ENCODE measurements around the gene NLRP3. TPM values are rescaled to one million over a fixed set of nuclear protein-coding genes. Genes with fewer than 3 reads are reported as not detected.

NLRP3 gene
- total RNA-seq, 1 donor from 2014 or later: 0.70 TPM

DNA sequence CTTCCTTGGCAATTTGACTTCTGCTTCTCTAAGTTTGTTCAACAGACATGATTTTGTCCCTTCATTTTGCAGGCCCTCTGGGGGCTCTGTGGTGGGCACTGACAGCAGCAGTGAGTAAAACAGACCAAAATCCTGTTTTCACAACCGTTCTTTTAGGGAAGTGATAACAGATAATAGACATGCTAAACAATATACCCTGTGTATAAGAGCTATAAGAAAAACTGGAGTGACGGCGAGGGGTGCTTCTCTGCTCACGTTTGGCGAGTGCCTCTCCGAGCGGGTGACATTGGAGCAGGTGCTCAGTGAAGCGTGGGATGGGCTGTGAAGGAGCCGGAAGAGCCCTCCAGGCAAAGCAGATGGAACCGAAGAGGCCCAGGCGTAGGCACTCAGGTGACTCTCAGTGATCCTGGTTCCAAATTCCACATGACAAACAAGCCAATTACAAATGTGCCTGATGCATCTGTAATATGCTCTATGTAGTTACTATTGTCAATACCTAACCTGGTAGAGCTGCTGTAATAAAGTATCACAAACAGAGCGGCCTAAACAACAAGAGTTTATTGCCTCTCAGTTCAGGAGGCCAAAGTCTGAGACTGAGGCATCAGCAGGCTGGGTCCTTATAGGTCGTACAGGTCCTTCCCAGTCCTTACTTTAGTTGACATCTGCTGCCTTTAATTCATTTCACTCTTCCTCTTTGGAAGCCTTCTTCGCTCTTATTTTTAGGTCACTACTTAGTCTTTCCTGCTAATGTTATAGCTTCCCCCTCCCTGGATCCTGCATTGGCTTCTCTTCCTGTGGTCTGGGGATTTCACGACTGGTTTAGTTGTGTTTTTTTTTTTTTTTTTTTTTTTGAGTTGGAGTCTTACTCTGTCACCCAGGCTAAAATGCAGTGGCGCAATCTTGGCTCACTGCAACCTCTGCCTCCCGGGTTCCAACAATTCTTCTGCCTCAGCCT lies 21.9 kb downstream of the NLRP3 start:
- DNase-seq (ENCODE audit: low read depth): no peak

GRCh38 chr1:247440001-247440620 lies 24.1 kb downstream of the NLRP3 start:
- DNase-seq (ENCODE audit: low read depth): no peak

- DNase-seq (ENCODE audit: low read depth): no peak
Observed at GRCh38 chr1:247441606-247442005, 25.6 kb downstream of the NLRP3 start.

GRCh38 chr1:247442164-247442563 lies 26.2 kb downstream of the NLRP3 start:
- no peak for DNase-seq (ENCODE audit: low read depth)

DNA sequence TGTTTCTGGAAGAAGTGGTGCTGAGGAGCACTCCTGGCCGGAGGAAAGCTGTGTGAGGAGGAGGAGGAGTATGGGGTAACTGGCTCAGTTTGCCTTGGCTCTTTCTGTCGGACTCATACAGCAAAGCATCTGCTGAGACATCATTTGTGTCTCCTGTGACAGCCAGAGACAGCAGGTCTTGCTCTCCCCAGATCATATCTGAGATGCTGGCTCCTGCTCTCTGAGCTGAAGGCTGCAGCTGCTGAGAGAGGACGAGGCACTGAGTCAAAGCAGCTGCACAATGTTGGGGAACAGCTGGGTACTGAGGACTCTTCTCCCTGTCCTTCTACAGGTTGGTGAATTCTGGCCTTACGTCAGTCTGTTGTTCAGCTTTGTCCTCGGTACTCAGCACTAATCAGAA lies 27.7 kb downstream of the NLRP3 start:
- no peak for DNase-seq (ENCODE audit: low read depth)

DNA sequence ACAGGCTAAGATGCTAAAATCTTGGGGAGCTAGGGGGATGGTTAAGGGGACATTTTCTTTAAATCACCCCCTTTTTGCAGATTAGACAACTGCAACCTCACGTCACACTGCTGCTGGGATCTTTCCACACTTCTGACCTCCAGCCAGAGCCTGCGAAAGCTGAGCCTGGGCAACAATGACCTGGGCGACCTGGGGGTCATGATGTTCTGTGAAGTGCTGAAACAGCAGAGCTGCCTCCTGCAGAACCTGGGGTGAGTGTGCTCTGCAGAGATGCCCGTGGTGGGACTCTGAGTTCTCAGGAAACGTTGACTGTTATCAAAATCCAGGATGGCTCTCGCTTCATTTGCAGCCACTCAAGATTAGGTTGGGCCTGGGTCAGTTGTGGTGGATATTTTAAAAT lies 28.6 kb downstream of the NLRP3 start:
- DNase-seq (ENCODE audit: low read depth): no peak

DNA sequence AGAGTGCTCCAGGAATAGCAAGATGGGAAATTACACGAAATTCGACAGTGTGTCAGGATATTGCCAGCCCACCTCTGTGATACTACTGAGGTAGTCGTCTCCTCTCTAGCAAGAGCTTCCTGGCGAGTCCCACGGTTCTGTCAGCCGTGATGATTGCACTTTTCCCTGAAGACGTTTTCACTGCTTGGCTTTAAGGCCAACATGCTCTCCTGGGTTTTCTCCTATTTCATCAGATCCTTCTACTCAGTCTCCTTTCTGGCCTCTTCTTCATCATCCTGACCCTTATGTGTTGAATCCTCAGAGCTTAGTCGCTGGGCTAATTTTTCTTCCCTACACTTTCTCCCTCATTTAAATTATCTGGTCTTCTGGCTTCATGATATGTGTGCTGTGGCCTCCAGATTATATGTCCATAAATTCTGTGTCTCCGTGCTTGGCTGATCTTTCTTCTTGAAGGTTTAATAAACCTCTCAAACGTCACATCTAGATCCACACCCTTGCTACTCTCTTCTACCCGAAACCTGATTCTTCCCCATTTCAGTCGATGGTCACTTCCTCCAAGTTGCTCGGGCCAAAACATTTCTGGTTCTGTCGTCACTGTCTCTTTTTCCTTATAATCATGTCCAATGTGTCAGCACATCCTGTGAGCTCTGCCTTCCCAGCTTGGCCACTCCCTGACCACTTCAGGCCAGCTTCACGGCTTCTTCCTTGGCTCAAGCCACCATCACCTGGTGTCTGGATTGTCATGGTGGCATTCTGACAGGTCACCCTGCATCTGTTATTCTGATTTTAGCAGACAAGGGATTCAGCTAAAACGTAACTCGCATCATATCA lies 29.8 kb downstream of the NLRP3 start:
- no peak for DNase-seq (ENCODE audit: low read depth)

GRCh38 chr1:247447162-247447909 lies 31.4 kb downstream of the NLRP3 start:
- no peak for DNase-seq (ENCODE audit: low read depth)

DNA sequence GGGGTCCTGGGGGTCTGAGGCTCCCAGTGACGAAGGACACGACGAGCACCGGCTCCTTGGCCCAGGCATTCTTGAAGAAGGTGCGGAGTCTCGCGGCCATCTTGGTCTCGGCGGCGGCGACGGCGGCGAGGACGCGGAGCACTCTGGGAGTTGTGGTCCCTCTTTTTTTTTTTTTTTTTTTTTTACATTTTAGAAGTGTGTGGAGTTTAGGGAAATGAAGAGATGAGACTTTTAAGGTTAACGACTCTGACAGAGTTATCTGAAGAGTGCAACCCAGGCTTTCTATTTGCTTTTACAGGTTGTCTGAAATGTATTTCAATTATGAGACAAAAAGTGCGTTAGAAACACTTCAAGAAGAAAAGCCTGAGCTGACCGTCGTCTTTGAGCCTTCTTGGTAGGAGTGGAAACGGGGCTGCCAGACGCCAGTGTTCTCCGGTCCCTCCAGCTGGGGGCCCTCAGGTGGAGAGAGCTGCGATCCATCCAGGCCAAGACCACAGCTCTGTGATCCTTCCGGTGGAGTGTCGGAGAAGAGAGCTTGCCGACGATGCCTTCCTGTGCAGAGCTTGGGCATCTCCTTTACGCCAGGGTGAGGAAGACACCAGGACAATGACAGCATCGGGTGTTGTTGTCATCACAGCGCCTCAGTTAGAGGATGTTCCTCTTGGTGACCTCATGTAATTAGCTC lies 32.3 kb downstream of the NLRP3 start:
- peak; percentile 31 for DNase-seq (ENCODE audit: low read depth)

DNA sequence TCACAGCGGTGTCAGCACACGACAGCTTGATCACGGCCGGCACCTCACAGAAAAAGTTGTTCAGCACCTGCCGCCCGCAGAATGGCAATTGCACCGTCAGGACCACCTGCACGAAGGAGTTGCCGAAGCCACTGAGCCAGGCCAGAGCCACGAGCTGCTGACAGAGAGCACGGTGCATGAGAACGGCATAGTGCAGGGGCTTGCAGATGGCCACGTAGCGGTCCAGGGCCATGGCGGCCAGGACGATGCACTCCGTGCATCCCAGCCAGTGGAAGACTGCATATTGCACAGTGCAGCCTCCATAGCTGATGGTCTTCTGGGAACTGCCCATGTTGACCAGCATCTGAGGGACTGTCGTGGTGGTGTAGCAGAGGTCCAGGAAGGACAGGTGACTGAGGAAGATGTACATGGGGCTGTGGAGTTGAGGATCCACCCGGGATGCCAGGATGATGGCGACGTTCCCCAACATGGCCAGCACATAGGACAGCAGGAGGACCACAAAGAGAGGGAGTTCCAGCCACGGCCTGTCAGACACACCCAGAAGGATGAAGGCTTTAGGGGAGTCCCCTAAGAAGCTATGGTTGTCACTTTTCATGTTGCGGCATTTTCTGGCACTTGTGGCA lies 35.5 kb downstream of the NLRP3 start:
- DNase-seq (ENCODE audit: low read depth): no peak

DNA sequence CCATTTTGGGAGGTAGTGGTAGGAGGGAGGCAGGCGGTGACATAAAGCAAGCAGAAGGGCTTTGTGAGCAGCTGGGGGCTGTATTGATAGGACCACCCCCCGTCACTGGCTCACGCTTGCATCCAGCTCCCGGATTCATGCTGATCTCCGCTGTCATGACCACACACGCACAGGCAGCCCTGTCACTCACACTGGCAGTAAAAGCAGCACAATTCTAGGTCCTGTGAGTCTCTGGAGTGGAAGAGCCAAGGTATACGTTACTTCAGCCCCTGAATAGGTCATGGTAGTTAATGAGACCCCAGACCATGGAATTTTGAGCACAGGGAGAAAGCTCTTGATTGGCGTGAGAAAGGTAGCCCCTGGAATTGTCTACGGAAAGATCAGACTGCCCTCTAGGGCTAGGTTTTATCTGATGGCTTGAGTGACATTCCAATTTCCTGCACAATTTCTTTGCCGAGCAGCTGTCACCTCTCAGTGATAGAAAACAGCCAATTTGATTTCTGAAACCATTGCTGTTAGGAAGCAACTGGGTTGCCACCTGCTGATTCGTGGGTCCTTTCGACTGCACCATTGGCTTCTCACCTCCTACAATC lies 36.6 kb downstream of the NLRP3 start:
- no peak for DNase-seq (ENCODE audit: low read depth)

GRCh38 chr1:247453245-247453644 lies 37.3 kb downstream of the NLRP3 start:
- DNase-seq (ENCODE audit: low read depth): no peak

GRCh38 chr1:247453997-247454396 lies 38.0 kb downstream of the NLRP3 start:
- DNase-seq (ENCODE audit: low read depth): no peak

- DNase-seq (ENCODE audit: low read depth): no peak
Observed at GRCh38 chr1:247456021-247456420, 40.0 kb downstream of the NLRP3 start.

GRCh38 chr1:247456914-247457639 lies 41.1 kb downstream of the NLRP3 start:
- DNase-seq (ENCODE audit: low read depth): no peak

- DNase-seq (ENCODE audit: low read depth): no peak
Observed at GRCh38 chr1:247459507-247459906, 43.5 kb downstream of the NLRP3 start.

DNA sequence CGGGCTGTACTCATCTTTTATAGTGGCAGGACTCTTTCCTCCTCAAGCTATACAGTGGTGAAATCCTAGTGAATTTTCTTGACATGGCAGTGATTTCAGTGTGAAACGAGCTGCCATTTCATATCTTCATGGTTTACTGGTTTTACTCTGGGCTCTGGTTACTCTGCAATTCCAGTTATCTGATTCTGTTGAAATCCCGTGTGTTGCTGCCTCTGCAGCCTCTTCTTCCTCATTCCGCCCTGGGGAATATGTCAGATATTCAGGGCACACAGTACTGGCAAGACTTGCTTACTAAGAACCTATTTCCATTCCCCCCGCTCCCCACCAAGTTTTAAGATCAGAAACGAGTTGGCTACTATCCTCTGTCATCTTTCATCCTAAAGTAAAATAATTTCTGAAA lies 49.8 kb downstream of the NLRP3 start:
- DNase-seq (ENCODE audit: low read depth): no peak

- no peak for DNase-seq (ENCODE audit: low read depth)
Observed at GRCh38 chr1:247467129-247467528, 51.2 kb downstream of the NLRP3 start.

- no peak for DNase-seq (ENCODE audit: low read depth)
Observed at GRCh38 chr1:247468481-247469140, 52.6 kb downstream of the NLRP3 start.

Measured in renal cortical epithelial cell (primary cell).